Vagina (tissue), 2 donors: ENCODE data around the gene KLK7.

Source experiments
- CTCF ChIP-seq, 3 experiments: fragments of 450-650 bp in 2 of 3; fragments of 200-600 bp in 1 of 3; sonication (generic) in 1 of 3; IDR thresholded peaks; one replicate each; pipeline ENCODE4 v1.5.1; 2017 to 2019; ENCODE audit warnings: antibody characterized with exemption in 3 of 3, mild to moderate bottlenecking in 2 of 3, moderate library complexity in 2 of 3
- POLR2A ChIP-seq, 2 donors: fragments of 450-650 bp; IDR thresholded peaks; one replicate each; pipeline ENCODE4 v1.6.1; 2017; ENCODE audit warnings: antibody characterized with exemption in 2 of 2, mild to moderate bottlenecking in 2 of 2, moderate library complexity in 2 of 2
- POLR2AphosphoS5 ChIP-seq, 2 donors: sonication (generic); formaldehyde crosslinking; IDR thresholded peaks; one replicate each; pipeline ENCODE4 v1.9.0; 2017; ENCODE audit warnings: antibody characterized with exemption in 2 of 2, mild to moderate bottlenecking in 2 of 2, low read depth in 1 of 2; ENCODE audit not compliant: insufficient read depth in 1 of 2

GRCh38 chr19:50933640-50934039 lies 50.1 kb downstream of the KLK7 start:
- TF ChIP-seq CTCF (IDR thresholded peaks at IDR 0.05) (no peak), POLR2AphosphoS5 (IDR thresholded peaks at IDR 0.05; ENCODE audit: insufficient read depth in 1 of 2, low read depth in 1 of 2) (peak in 1 of 2 donors; percentile 59), POLR2A (IDR thresholded peaks at IDR 0.05) (no peak)
